ENCODE data around the gene CCDC187. TPM values are rescaled to one million over a fixed set of nuclear protein-coding genes. Genes with fewer than 3 reads are reported as not detected.

CCDC187 gene
- polyA plus RNA-seq, 1 donor (not counting 4 experiments of a cell fraction or from before 2014, with no cell fraction given): 0.03 TPM

- dilution Hi-C loops (cut with MboI; ENCODE audit: extremely low pct_ligation_motif_present, low sequenced_read_pairs): no loop called here
- Histone ChIP-seq H2AFZ (ENCODE audit: control insufficient read depth, low read length) (no peak overlapping the region), H3K27me3 (ENCODE audit: control insufficient read depth, extremely low read depth, insufficient read depth, low read length) (peaks cover 29% of the 10 kb centered on the region), H3K36me3 (ENCODE audit: control insufficient read depth in 2 of 2, extremely low read depth in 1 of 2, insufficient read depth in 2 of 2, low read length in 2 of 2) (no peaks in the 10 kb centered on the region), H3K79me2 (ENCODE audit: control insufficient read depth, insufficient read depth, low read length) (no peaks in the 10 kb centered on the region), H3K9ac (ENCODE audit: control insufficient read depth, extremely low read depth, insufficient read depth, low read length) (no peak overlapping the region), H3K4me3 (ENCODE audit: control insufficient read depth in 2 of 3, extremely low read depth in 1 of 3, insufficient read depth in 2 of 3, low read depth in 1 of 3, low read length in 3 of 3) (no peak overlapping the region), H3K4me1 (ENCODE audit: control insufficient read depth, extremely low read depth, insufficient read depth, low read length) (no peaks in the 10 kb centered on the region), H3K9me3 (ENCODE audit: control insufficient read depth, low read depth, low read length) (no peaks in the 10 kb centered on the region), H3K4me2 (ENCODE audit: control insufficient read depth, extremely low read depth, insufficient read depth, low read depth, low read length) (no peak overlapping the region), H3K9me1 (ENCODE audit: control insufficient read depth, extremely low read depth, insufficient read depth, low read length) (no peaks in the 10 kb centered on the region), H4K20me1 (ENCODE audit: control insufficient read depth, extremely low read depth, insufficient read depth, low read length) (no peaks in the 10 kb centered on the region), H3K27ac (ENCODE audit: control insufficient read depth, insufficient read depth, low read length) (no peak overlapping the region)
- no peak for TF ChIP-seq EZH2 (IDR thresholded peaks at IDR 0.05; ENCODE audit: low read length)
- TF ChIP-seq CTCF (optimal IDR thresholded peaks at IDR 0.05 in 1 of 3, IDR thresholded peaks at IDR 0.05 in 1 of 3, conservative IDR thresholded peaks at IDR 0.05 in 1 of 3; ENCODE audit: extremely low read depth in 1 of 3, insufficient read depth in 2 of 3, low read length in 3 of 3): no peak
- FAIRE-seq (no peak), DNase-seq (ENCODE audit: low read depth, low spot score) (no peak)
Observed at GRCh38 chr9:136259517-136259813, 44.4 kb downstream of the CCDC187 start.

- Histone ChIP-seq H3K79me2 (ENCODE audit: control insufficient read depth, insufficient read depth, low read length) (no peaks in the 10 kb centered on the region), H3K9me3 (ENCODE audit: control insufficient read depth, low read depth, low read length) (no peaks in the 10 kb centered on the region), H3K9me1 (ENCODE audit: control insufficient read depth, extremely low read depth, insufficient read depth, low read length) (no peaks in the 10 kb centered on the region), H3K4me1 (ENCODE audit: control insufficient read depth, extremely low read depth, insufficient read depth, low read length) (no peaks in the 10 kb centered on the region), H3K4me2 (ENCODE audit: control insufficient read depth, extremely low read depth, insufficient read depth, low read depth, low read length) (no peak overlapping the region), H4K20me1 (ENCODE audit: control insufficient read depth, extremely low read depth, insufficient read depth, low read length) (no peaks in the 10 kb centered on the region), H3K36me3 (ENCODE audit: control insufficient read depth in 2 of 2, extremely low read depth in 1 of 2, insufficient read depth in 2 of 2, low read length in 2 of 2) (no peaks in the 10 kb centered on the region), H3K4me3 (ENCODE audit: control insufficient read depth in 2 of 3, extremely low read depth in 1 of 3, insufficient read depth in 2 of 3, low read depth in 1 of 3, low read length in 3 of 3) (no peak overlapping the region), H3K27ac (ENCODE audit: control insufficient read depth, insufficient read depth, low read length) (no peak overlapping the region), H3K27me3 (ENCODE audit: control insufficient read depth, extremely low read depth, insufficient read depth, low read length) (peaks cover 29% of the 10 kb centered on the region), H2AFZ (ENCODE audit: control insufficient read depth, low read length) (no peak overlapping the region), H3K9ac (ENCODE audit: control insufficient read depth, extremely low read depth, insufficient read depth, low read length) (no peak overlapping the region)
- dilution Hi-C loops (cut with MboI; ENCODE audit: extremely low pct_ligation_motif_present, low sequenced_read_pairs): no loop called here
- no peak for DNase-seq (ENCODE audit: low read depth, low spot score)
- TF ChIP-seq CTCF (optimal IDR thresholded peaks at IDR 0.05 in 1 of 3, IDR thresholded peaks at IDR 0.05 in 1 of 3, conservative IDR thresholded peaks at IDR 0.05 in 1 of 3; ENCODE audit: extremely low read depth in 1 of 3, insufficient read depth in 2 of 3, low read length in 3 of 3) (no peak), EZH2 (IDR thresholded peaks at IDR 0.05; ENCODE audit: low read length) (no peak)
- no peak for FAIRE-seq
Observed at GRCh38 chr9:136258786-136259516, 44.9 kb downstream of the CCDC187 start.
